GM23248 (cell line): ENCODE results near the gene OR7C1. TPM values are rescaled to one million over a fixed set of nuclear protein-coding genes. Genes with fewer than 3 reads are reported as not detected.

Experiments
- DNase-seq: peaks from one replicate; pipeline ENCODE4 v3.0.0-alpha.2; 2015
- H2AFZ ChIP-seq: fragments of 200-600 bp; sonication (generic); 2 replicates; pipeline ENCODE4 v1.6.1; 2016; ENCODE audit warnings: antibody characterized with exemption
- H3F3A ChIP-seq: fragments of 200-600 bp; sonication (generic); 2 replicates; pipeline ENCODE4 v1.6.1; 2016; ENCODE audit warnings: mild to moderate bottlenecking, antibody characterized with exemption, mixed run types; ENCODE audit not compliant: insufficient read depth
- H3K27ac ChIP-seq: fragments of 200-600 bp; sonication (generic); 2 replicates; pipeline ENCODE4 v1.5.1; 2016; ENCODE audit warnings: mild to moderate bottlenecking
- H3K27me3 ChIP-seq: fragments of 200-600 bp; sonication (generic); replicated peaks from 2 replicates; pipeline ENCODE4 v1.6.1; 2016; ENCODE audit warnings: mild to moderate bottlenecking; ENCODE audit not compliant: insufficient read depth
- H3K36me3 ChIP-seq: fragments of 200-600 bp; sonication (generic); 2 replicates; pipeline ENCODE4 v1.6.1; 2016; ENCODE audit warnings: low read depth, mild to moderate bottlenecking
- H3K4me1 ChIP-seq: fragments of 200-600 bp; sonication (generic); 2 replicates; pipeline ENCODE4 v1.6.1; 2016; ENCODE audit warnings: mild to moderate bottlenecking; ENCODE audit not compliant: insufficient read depth
- H3K4me2 ChIP-seq: fragments of 200-600 bp; sonication (generic); one replicate; pipeline ENCODE4 v1.6.1; 2016; ENCODE audit warnings: mild to moderate bottlenecking; ENCODE audit not compliant: unreplicated experiment
- H3K4me3 ChIP-seq: fragments of 200-600 bp; sonication (generic); 2 replicates; pipeline ENCODE4 v1.5.1; 2016; ENCODE audit warnings: mild to moderate bottlenecking
- H3K79me2 ChIP-seq: fragments of 200-600 bp; sonication (generic); 2 replicates; pipeline ENCODE4 v1.6.1; 2016; ENCODE audit warnings: mild to moderate bottlenecking; ENCODE audit not compliant: insufficient read depth
- H3K9ac ChIP-seq: fragments of 200-600 bp; sonication (generic); 2 replicates; pipeline ENCODE4 v1.6.1; 2016; ENCODE audit warnings: mild to moderate bottlenecking
- H3K9me2 ChIP-seq: fragments of 200-600 bp; sonication (generic); 2 replicates; pipeline ENCODE4 v1.6.1; 2016; ENCODE audit warnings: mixed run types, mild to moderate bottlenecking, moderate library complexity; ENCODE audit not compliant: insufficient read depth
- H3K9me3 ChIP-seq: fragments of 200-600 bp; sonication (generic); one replicate; pipeline ENCODE4 v1.6.1; 2017; ENCODE audit warnings: low read depth
- H4K20me1 ChIP-seq: fragments of 200-600 bp; sonication (generic); 2 replicates; pipeline ENCODE4 v1.6.0; 2016; ENCODE audit not compliant: insufficient read depth
- EZH2 ChIP-seq: fragments of 200-600 bp; sonication (generic); IDR thresholded peaks from 2 replicates; pipeline ENCODE4 v1.6.1; 2018; ENCODE audit warnings: antibody characterized with exemption, mild to moderate bottlenecking; ENCODE audit not compliant: insufficient read depth, poor library complexity, severe bottlenecking
- EZH2phosphoT487 ChIP-seq: fragments of 200-600 bp; sonication (generic); IDR thresholded peaks from 2 replicates; pipeline ENCODE4 v1.6.1; 2018; ENCODE audit warnings: antibody characterized with exemption, moderate library complexity, mild to moderate bottlenecking, low read depth; ENCODE audit not compliant: insufficient read depth
- WGBS, 2 experiments: methylation state at CpG; one replicate each; pipeline ENCODE4 v1.1.6; 2015 to 2017; ENCODE audit warnings: low lambda C conversion rate in 2 of 2, low coverage in 1 of 2; ENCODE audit errors: missing lambda C conversion rate in 2 of 2; 5-methylcytosine and 5-hydroxymethylcytosine counted together
- in situ Hi-C: fragments of 300-500 bp; cut with MboI; formaldehyde crosslinking; loops from 2 replicates; pipeline ENCODE4 v1.15.0; 2020
- polyA plus RNA-seq: library from polyadenylated mRNA; unstranded; fragments of >200 nt; fragmentation: Nextera tagmentation; extraction: Ambion mirVana; gene quantifications from 2 replicates; pipeline ENCODE4 v1.2.1, GENCODE V29; 2016
- total RNA-seq: library from RNA; depleted of rRNA; stranded (reverse); fragments of >200 nt; shearing (Covaris generic); gene quantifications from 2 replicates; pipeline ENCODE4 v1.2.3, GENCODE V29; 2014

Gene OR7C1
- total and polyA plus RNA-seq, 2 experiments from 2014 or later = not detected

- no peak for DNase-seq
- Histone ChIP-seq H3K9ac (no peak overlapping the region), H3K27me3 (no peaks in the 10 kb centered on the region), H3F3A (no peaks in the 10 kb centered on the region), H3K27ac (no peak overlapping the region), H2AFZ (no peak overlapping the region), H3K9me3 (no peaks in the 10 kb centered on the region), H3K4me3 (no peak overlapping the region), H3K4me1 (no peaks in the 10 kb centered on the region), H3K4me2 (no peak overlapping the region), H3K9me2 (no peaks in the 10 kb centered on the region), H3K36me3 (no peaks in the 10 kb centered on the region), H4K20me1 (no peaks in the 10 kb centered on the region), H3K79me2 (no peaks in the 10 kb centered on the region)
- WGBS, 2 experiments = 53 to 62% methylated on average over 2 of the region's 2 CpGs
- in situ Hi-C loops = no loop called here
- TF ChIP-seq EZH2phosphoT487 (no peak), EZH2 (no peak)
Observed at GRCh38 chr19:14826006-14826405, 9.0 kb downstream of the OR7C1 start.

DNA sequence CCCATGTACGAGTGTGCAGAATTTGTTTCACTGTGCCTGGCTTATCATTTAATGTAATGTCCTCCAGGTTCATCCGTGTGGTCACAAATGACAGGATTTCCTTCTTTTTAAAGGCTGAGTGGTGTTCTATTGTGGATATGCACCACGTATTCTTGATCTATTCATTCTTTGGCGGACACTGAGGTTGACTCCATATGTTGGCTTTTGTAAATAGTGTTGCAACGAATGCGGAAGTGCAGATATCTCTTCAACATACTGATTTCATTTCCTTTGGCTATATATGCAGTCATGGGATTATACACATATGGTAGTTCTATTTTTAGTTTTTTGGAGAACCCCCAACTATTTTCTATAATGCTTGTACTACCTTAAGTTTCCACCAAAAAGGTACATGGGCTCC lies 13.0 kb downstream of the OR7C1 start:
- no peaks in the 10 kb centered on the region for H3F3A ChIP-seq
- H3K27ac ChIP-seq = no peak overlapping the region
- no peaks in the 10 kb centered on the region for H3K9me2 ChIP-seq
- H3K4me3 ChIP-seq = no peak overlapping the region
- no peak overlapping the region for H2AFZ ChIP-seq
- no peak for TF ChIP-seq EZH2phosphoT487
- no peak for TF ChIP-seq EZH2
- no peaks in the 10 kb centered on the region for H3K4me1 ChIP-seq
- DNase-seq = no peak
- no peaks in the 10 kb centered on the region for H3K27me3 ChIP-seq
- no peaks in the 10 kb centered on the region for H3K36me3 ChIP-seq
- H3K9ac ChIP-seq = no peak overlapping the region
- WGBS, 2 experiments = 15 to 20% methylated on average over 6 of the region's 6 CpGs
- no peaks in the 10 kb centered on the region for H4K20me1 ChIP-seq
- H3K4me2 ChIP-seq = no peak overlapping the region
- H3K79me2 ChIP-seq = no peaks in the 10 kb centered on the region
- no peaks in the 10 kb centered on the region for H3K9me3 ChIP-seq
- in situ Hi-C loops = no loop called here

DNA sequence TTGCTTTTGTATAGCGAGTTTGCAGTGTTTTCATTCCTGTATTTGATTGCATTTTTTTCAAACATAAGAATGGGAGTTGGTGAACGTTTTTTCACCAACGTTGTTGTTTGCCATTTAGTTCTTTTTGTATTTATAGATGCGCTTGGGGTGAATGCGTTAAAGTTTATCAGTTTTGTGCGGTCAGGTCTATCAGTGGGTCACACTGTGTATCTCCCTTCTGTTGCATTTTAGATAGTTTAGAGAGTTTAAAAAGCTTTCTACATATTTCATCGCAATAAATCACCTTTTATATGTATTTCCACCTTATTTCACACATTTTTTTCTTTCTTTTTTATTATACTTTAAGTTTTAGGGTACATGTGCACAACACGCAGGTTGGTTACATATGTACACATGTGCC lies 16.4 kb downstream of the OR7C1 start:
- Histone ChIP-seq H3K27ac (no peak overlapping the region), H4K20me1 (no peaks in the 10 kb centered on the region), H3K9me2 (no peaks in the 10 kb centered on the region), H3K36me3 (no peaks in the 10 kb centered on the region), H3K9me3 (no peaks in the 10 kb centered on the region), H3K27me3 (no peaks in the 10 kb centered on the region), H3K9ac (no peak overlapping the region), H3K4me2 (no peak overlapping the region), H3K4me3 (no peak overlapping the region), H3K4me1 (no peaks in the 10 kb centered on the region), H2AFZ (no peak overlapping the region), H3K79me2 (no peaks in the 10 kb centered on the region), H3F3A (no peaks in the 10 kb centered on the region)
- DNase-seq = no peak
- TF ChIP-seq EZH2 (no peak), EZH2phosphoT487 (no peak)
- WGBS, 2 experiments = 44 to 46% methylated on average over 8 of the region's 8 CpGs
- in situ Hi-C loops = no loop called here

DNA sequence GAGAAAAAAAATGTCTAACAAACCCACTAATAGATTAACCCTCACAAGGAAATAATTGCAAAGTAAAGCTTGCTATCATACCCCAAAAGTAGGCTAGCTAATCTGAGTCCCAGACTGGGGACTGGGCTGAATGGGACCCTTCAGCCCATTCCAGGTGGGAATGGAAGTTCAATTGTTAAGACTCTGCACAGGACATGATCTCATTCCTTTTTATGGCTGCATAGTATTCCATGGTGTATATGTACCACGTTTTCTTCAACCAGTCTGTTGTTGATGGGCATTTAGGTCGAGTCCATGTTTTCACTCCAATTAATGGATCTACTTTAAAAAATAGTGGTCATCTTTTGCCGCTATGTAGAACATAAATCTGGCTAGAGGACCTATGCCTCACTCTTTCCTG lies 17.9 kb downstream of the OR7C1 start:
- no peaks in the 10 kb centered on the region for H3K27me3 ChIP-seq
- H3F3A ChIP-seq = no peaks in the 10 kb centered on the region
- no peak overlapping the region for H3K4me2 ChIP-seq
- no peaks in the 10 kb centered on the region for H3K79me2 ChIP-seq
- in situ Hi-C loops = no loop called here
- no peaks in the 10 kb centered on the region for H3K9me3 ChIP-seq
- no peak for TF ChIP-seq EZH2phosphoT487
- TF ChIP-seq EZH2 = no peak
- WGBS, 2 experiments = 17% methylated on average over 3 of the region's 3 CpGs
- H3K4me1 ChIP-seq = no peaks in the 10 kb centered on the region
- H3K9ac ChIP-seq = no peak overlapping the region
- H3K4me3 ChIP-seq = no peak overlapping the region
- H3K36me3 ChIP-seq = no peaks in the 10 kb centered on the region
- no peaks in the 10 kb centered on the region for H4K20me1 ChIP-seq
- H2AFZ ChIP-seq = no peak overlapping the region
- no peaks in the 10 kb centered on the region for H3K9me2 ChIP-seq
- H3K27ac ChIP-seq = no peak overlapping the region
- no peak for DNase-seq

DNA sequence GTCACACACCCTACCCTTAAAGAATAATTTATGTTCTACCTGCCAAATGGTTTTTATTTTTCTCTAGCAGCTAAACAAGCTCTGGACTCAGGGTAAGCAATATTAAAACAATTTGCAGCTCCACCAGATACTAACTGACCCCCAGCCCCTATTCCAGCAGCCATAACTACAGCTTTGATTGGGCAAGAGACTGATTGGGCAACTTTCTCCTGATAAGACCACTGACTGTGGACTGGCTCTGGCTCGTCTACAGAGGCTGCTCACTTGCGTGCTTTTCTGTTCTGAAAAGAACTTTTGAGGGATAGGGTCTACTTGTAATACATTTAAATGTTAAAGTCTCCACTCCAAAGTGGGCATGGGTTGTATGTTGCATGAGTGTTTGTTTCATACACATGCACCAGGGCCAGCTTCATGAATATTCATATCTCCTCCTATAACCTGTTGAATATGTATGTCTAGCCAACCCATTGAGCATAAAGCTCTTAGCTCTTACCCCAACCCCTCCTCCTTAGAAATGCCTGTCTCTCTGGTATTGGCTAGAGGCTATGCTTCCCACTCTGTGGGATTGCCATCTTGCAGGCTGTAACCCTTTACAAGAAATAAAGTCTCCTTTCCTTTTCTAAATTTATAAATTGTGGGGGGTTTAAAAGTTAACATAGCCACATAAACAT lies 19.9 kb downstream of the OR7C1 start:
- no peaks in the 10 kb centered on the region for H3K27me3 ChIP-seq
- no peak overlapping the region for H3K9ac ChIP-seq
- no peak overlapping the region for H3K27ac ChIP-seq
- TF ChIP-seq EZH2 = no peak
- TF ChIP-seq EZH2phosphoT487 = no peak
- H3K9me2 ChIP-seq = no peaks in the 10 kb centered on the region
- H3F3A ChIP-seq = no peaks in the 10 kb centered on the region
- in situ Hi-C loops = no loop called here
- no peaks in the 10 kb centered on the region for H3K9me3 ChIP-seq
- no peaks in the 10 kb centered on the region for H3K79me2 ChIP-seq
- H3K4me2 ChIP-seq = no peak overlapping the region
- no peaks in the 10 kb centered on the region for H3K36me3 ChIP-seq
- no peaks in the 10 kb centered on the region for H4K20me1 ChIP-seq
- no peak overlapping the region for H3K4me3 ChIP-seq
- DNase-seq = no peak
- H3K4me1 ChIP-seq = no peaks in the 10 kb centered on the region
- WGBS, 2 experiments = 29 to 44% methylated on average over 2 of the region's 2 CpGs
- no peak overlapping the region for H2AFZ ChIP-seq
